Tibial nerve (tissue), 4 donors: Measurements from ENCODE around the gene VRK1. TPM values are rescaled to one million over a fixed set of nuclear protein-coding genes. Genes with fewer than 3 reads are reported as not detected.

ENCODE experiments used
- DNase-seq, 2 donors: peaks; one replicate each; pipeline ENCODE4 v3.0.0-alpha.2; 2019; ENCODE audit warnings: low spot score in 2 of 2
- H3K27ac ChIP-seq, 4 donors: fragments of 200-600 bp; sonication (generic) in 3 of 4; one replicate each; pipeline ENCODE4 v1.5.1; 2017 to 2019; ENCODE audit warnings: mild to moderate bottlenecking in 1 of 4
- H3K27me3 ChIP-seq, 2 donors: fragments of 200-600 bp; sonication (generic) in 1 of 2; one replicate each; pipeline versions ENCODE4 v1.5.1 to v1.6.0; 2017 to 2019
- H3K36me3 ChIP-seq, 3 donors: fragments of 200-600 bp; sonication (generic); one replicate each; pipeline ENCODE4 v1.5.1; 2018 to 2019
- H3K4me1 ChIP-seq, 4 donors: fragments of 200-600 bp; sonication (generic) in 3 of 4; one replicate each; pipeline ENCODE4 v1.5.1; 2017 to 2019
- H3K4me3 ChIP-seq, 4 donors: fragments of 200-600 bp; sonication (generic) in 3 of 4; one replicate each; pipeline ENCODE4 v1.5.1; 2017 to 2019; ENCODE audit warnings: mild to moderate bottlenecking in 1 of 4, moderate library complexity in 1 of 4
- H3K9me3 ChIP-seq, 4 donors: fragments of 200-600 bp; sonication (generic) in 3 of 4; one replicate each; pipeline ENCODE4 v1.5.1; 2017 to 2019
- CTCF ChIP-seq, 5 experiments: fragments of 200-600 bp in 3 of 5; fragments of 450-650 bp in 2 of 5; sonication (generic) in 3 of 5; IDR thresholded peaks; one replicate each; pipeline ENCODE4 v1.5.1; 2016 to 2019; ENCODE audit warnings: antibody characterized with exemption in 5 of 5, mild to moderate bottlenecking in 3 of 5, moderate library complexity in 2 of 5
- EP300 ChIP-seq, 2 donors: sonication (generic); formaldehyde crosslinking; IDR thresholded peaks; one replicate each; pipeline ENCODE4 v1.6.1; 2017; ENCODE audit warnings: antibody characterized with exemption in 2 of 2, mild to moderate bottlenecking in 1 of 2
- POLR2A ChIP-seq, 2 donors: fragments of 450-650 bp; IDR thresholded peaks; one replicate each; pipeline ENCODE4 v1.6.1; 2017; ENCODE audit warnings: antibody characterized with exemption in 2 of 2, mild to moderate bottlenecking in 2 of 2, moderate library complexity in 2 of 2
- WGBS, 2 donors: methylation state at CpG; one replicate each; pipeline ENCODE4 v1.1.5; 2018; 5-methylcytosine and 5-hydroxymethylcytosine counted together
- total RNA-seq, 4 donors: library from RNA; depleted of rRNA; stranded (reverse); fragments of >200 nt; gene quantifications; one replicate each; pipeline ENCODE4 v1.1.0, GENCODE V29; 2016

VRK1 gene
- total RNA-seq, 4 donors from 2014 or later, result 5.4 to 11.0 (median 9.0) TPM

GRCh38 chr14:96851694-96852381 is 54.7 kb downstream of the VRK1 start:
- WGBS, 2 donors, result 92 to 96% methylated on average over 4 of the region's 4 CpGs
- Histone ChIP-seq H3K9me3 (no peaks in the 10 kb centered on the region), H3K4me1 (no peaks in the 10 kb centered on the region), H3K27me3 (no peaks in the 10 kb centered on the region), H3K27ac (no peak overlapping the region), H3K4me3 (no peak overlapping the region), H3K36me3 (peaks cover 0 to 11% (median 0%) of the 10 kb centered on the region in 3 donors)
- no peak for DNase-seq
- no peak for TF ChIP-seq EP300 (IDR thresholded peaks at IDR 0.05)
- no peak for TF ChIP-seq POLR2A (IDR thresholded peaks at IDR 0.05)
- TF ChIP-seq CTCF (IDR thresholded peaks at IDR 0.05), result no peak

GRCh38 chr14:96852823-96853422 is 55.7 kb downstream of the VRK1 start:
- Histone ChIP-seq H3K27ac (no peak overlapping the region), H3K4me1 (no peaks in the 10 kb centered on the region), H3K36me3 (peaks cover 0 to 12% (median 0%) of the 10 kb centered on the region in 3 donors), H3K4me3 (no peak overlapping the region), H3K9me3 (no peaks in the 10 kb centered on the region), H3K27me3 (no peaks in the 10 kb centered on the region)
- TF ChIP-seq CTCF (IDR thresholded peaks at IDR 0.05), result peak; percentile 39 to 71 (median 54)
- no peak for TF ChIP-seq EP300 (IDR thresholded peaks at IDR 0.05)
- no peak for TF ChIP-seq POLR2A (IDR thresholded peaks at IDR 0.05)
- DNase-seq, result peak in 1 of 2 donors; percentile 5
- 48 to 50% methylated on average over 4 of the region's 4 CpGs for WGBS, 2 donors

GRCh38 chr14:96858643-96859042 is 61.5 kb downstream of the VRK1 start:
- Histone ChIP-seq H3K27me3 (no peaks in the 10 kb centered on the region), H3K4me1 (peaks cover 0 to 6% (median 0%) of the 10 kb centered on the region in 4 donors), H3K4me3 (no peak overlapping the region), H3K36me3 (peaks cover 0 to 13% (median 0%) of the 10 kb centered on the region in 3 donors), H3K27ac (no peak overlapping the region), H3K9me3 (no peaks in the 10 kb centered on the region)
- no peak for DNase-seq
- TF ChIP-seq CTCF (IDR thresholded peaks at IDR 0.05), result no peak
- TF ChIP-seq EP300 (IDR thresholded peaks at IDR 0.05), result no peak
- no peak for TF ChIP-seq POLR2A (IDR thresholded peaks at IDR 0.05)

GRCh38 chr14:96861568-96862310 is 64.6 kb downstream of the VRK1 start:
- no peak for TF ChIP-seq EP300 (IDR thresholded peaks at IDR 0.05)
- no peak for DNase-seq
- Histone ChIP-seq H3K9me3 (no peaks in the 10 kb centered on the region), H3K36me3 (peaks cover 0 to 13% (median 0%) of the 10 kb centered on the region in 3 donors), H3K4me1 (peaks cover 0 to 6% (median 0%) of the 10 kb centered on the region in 4 donors), H3K4me3 (no peak overlapping the region), H3K27ac (no peak overlapping the region), H3K27me3 (no peaks in the 10 kb centered on the region)
- WGBS, 2 donors, result 79 to 81% methylated on average over 5 of the region's 5 CpGs

- Histone ChIP-seq H3K4me3 (no peak overlapping the region), H3K9me3 (no peaks in the 10 kb centered on the region), H3K4me1 (peaks cover 0 to 6% (median 0%) of the 10 kb centered on the region in 4 donors), H3K27ac (no peak overlapping the region), H3K36me3 (peaks cover 0 to 3% (median 0%) of the 10 kb centered on the region in 3 donors), H3K27me3 (no peaks in the 10 kb centered on the region)
- no peak for DNase-seq
- WGBS, 2 donors, result 57 to 63% methylated on average over 5 of the region's 5 CpGs
- TF ChIP-seq CTCF (IDR thresholded peaks at IDR 0.05) (no peak), EP300 (IDR thresholded peaks at IDR 0.05) (no peak), POLR2A (IDR thresholded peaks at IDR 0.05) (no peak)
These were observed 66.3 kb downstream of the VRK1 start for GRCh38 chr14:96863327-96863985.
